ENCODE data around the gene TMEM163.
"Not testable (repeated sequence)": the region's sequence is repeated elsewhere in the genome, so short reads cannot be mapped to it uniquely, and the experiment has no call there.

Gene TMEM163

DNA sequence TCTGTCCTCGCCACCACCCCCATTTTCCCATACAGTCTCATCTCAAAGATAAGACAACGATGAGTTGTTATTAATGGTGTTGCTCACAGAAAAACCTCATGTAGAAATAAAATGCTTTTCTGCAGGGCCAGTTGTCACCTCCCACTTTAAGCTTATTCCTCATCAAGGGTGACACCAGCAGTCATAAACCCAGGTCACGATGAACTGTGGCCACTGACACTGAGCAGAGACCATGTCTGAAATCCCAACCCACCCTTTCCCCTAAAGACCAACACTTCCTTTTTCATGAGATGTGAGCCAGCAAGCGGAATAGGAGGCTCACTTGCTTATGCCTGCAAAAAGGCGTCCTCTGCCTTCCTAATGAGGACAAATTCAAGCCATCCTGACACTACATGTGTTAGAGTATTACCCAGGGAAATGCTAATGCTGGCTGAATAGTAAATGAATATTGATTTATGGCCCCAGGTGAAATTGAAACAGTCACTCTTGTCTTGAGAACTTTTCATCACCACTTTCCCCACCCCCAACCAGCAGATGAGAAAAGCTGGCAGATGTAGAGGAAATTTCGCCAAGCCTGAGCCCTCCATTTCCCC lies 236.6 kb downstream of the TMEM163 start:
- Histone ChIP-seq H3K27ac (no peak overlapping the region), H3K4me3 (no peak overlapping the region)
- no peak for TF ChIP-seq CTCF (IDR thresholded peaks at IDR 0.05)
- DNase-seq (ENCODE audit: low spot score), result no peak

DNA sequence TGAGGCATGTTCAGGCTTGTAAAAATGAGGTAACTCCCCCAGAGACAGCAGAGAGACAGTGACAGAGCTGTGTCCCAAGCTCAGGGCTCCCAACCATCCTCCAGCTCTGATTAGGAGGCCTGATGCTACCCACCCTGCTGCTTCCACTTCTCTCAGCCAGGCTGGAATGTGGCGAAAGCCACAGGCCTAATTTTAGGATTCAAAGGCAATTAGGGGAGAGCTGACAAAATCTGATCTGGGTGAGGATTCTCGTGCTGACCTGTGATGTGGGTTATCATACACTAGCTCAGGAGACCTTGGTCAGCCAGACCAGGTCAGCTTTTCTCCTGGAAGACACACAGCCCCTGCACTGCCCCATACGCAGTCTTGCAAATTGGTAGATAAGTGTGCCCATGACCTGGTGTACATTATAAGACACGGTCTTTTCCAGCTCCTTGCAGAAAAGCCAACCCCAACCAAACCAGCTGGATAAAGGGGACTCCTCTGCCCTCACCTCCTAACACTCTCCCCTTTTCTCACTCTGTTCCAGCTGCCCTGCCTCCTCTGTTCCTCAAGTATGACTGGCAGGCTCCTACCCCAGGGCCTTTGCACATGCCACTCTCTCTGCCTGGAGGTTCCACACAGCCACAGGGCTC lies 239.0 kb downstream of the TMEM163 start:
- no peak for DNase-seq (ENCODE audit: low spot score)
- no peak for TF ChIP-seq CTCF (IDR thresholded peaks at IDR 0.05)
- Histone ChIP-seq H3K4me3 (no peak overlapping the region), H3K27ac (no peak overlapping the region)

DNA sequence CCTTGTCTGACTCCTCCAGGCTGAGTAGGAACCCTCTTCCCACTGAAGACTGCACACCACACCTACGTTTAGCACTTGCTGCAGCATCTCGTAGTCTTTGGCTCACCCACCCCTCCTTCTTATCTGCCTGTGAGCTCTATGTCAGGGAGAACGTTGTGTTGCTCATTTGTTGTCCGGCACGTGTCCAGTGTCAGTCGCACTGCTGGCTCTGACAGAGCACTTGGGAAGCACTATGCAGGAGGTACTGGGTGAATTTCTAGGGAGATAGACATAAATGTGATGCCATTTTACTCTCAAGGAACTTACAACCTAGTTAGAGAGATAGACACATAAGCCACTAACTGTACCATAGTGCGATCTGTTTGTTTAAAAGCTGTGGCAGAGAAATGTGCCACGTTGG lies 241.8 kb downstream of the TMEM163 start:
- H3K4me3 ChIP-seq; H3K27ac ChIP-seq; DNase-seq (ENCODE audit: low spot score): not testable (repeated sequence)

- no peak for DNase-seq (ENCODE audit: low spot score)
- H3K4me3 ChIP-seq, result no peak overlapping the region
- TF ChIP-seq CTCF (IDR thresholded peaks at IDR 0.05), result no peak
- H3K27ac ChIP-seq, result no peak overlapping the region
Measured at GRCh38 chr2:134470561-134471168, 248.1 kb downstream of the TMEM163 start.

DNA sequence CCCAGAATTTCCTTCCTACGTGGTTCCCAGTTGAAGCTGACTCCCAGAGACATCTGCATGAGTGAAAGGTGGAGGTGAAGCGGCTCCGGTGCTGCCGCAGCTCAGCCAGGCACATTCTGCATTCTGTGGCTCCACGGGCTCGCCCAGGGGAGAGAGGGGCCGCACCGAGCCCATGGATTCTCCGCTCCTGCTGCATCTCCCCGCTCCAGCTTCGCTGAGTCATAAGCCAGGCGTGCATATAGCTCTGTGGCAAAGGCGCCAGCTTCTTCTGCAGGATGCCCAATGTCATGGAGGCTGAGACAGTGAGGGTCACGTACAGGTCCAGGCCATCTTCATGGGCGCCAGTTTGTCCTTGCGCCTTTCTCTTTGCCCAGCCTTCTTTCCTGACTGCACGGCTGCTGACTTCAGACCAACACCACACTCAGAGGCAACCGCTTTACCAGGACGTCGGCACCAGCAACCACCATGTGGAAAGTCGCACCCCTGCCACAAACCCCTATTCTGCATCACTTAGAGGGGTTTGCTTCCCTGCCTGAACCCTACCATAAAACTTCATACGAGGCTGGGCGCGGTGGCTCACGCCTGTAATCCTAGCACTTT lies 249.2 kb downstream of the TMEM163 start:
- H3K4me3 ChIP-seq, result no peak overlapping the region
- no peak overlapping the region for H3K27ac ChIP-seq
- no peak for TF ChIP-seq CTCF (IDR thresholded peaks at IDR 0.05)
- DNase-seq (ENCODE audit: low spot score), result no peak

GRCh38 chr2:134468776-134469175 lies 250.0 kb downstream of the TMEM163 start:
- no peak for DNase-seq (ENCODE audit: low spot score)
- no peak overlapping the region for H3K27ac ChIP-seq
- no peak overlapping the region for H3K4me3 ChIP-seq
- no peak for TF ChIP-seq CTCF (IDR thresholded peaks at IDR 0.05)

DNA sequence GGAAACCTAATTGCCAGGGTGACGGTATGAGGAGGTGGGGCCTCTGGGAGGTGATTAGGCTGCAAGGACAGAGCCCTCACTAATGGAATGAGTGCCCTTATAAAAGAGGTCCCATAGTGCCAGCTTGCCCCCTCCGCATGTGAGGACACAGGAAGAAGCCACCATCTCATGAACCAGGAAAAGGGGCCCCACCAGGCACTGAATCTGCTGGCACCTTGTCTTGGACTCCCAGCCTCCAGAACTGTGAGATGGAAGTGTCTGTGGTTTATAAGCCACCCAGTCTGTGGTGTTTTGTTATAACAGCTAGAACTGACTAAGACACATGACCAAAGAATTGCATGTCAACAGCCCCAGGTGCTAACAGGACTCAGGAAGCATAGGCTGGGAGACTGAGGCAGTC lies 250.6 kb downstream of the TMEM163 start:
- H3K4me3 ChIP-seq, result no peak overlapping the region
- TF ChIP-seq CTCF (IDR thresholded peaks at IDR 0.05), result no peak
- no peak for DNase-seq (ENCODE audit: low spot score)
- no peak overlapping the region for H3K27ac ChIP-seq
